Natural killer cell (primary cell): ENCODE measurements around the gene LRRC26. TPM values are rescaled to one million over a fixed set of nuclear protein-coding genes. Genes with fewer than 3 reads are reported as not detected.

Source experiments
- ATAC-seq, 3 donors: fragments of 150-1000 bp in 2 of 3; fragments of 200-7000 bp in 1 of 3; cut with Tn5 transposase; 1 replicate in 1 of 3; 2 replicates in 2 of 3; pipeline ENCODE4 v1.10.0; 2021; ENCODE audit warnings: mild to moderate bottlenecking in 2 of 3, moderate library complexity in 2 of 3
- DNase-seq, 2 donors: peaks; one replicate each; pipeline versions ENCODE4 v3.0.0 to v3.0.0-alpha.2; 2013 to 2021; ENCODE audit warnings: mixed read lengths in 1 of 2
- H3K27ac ChIP-seq: one replicate; pipeline ENCODE4 v1.5.1; 2013; ENCODE audit warnings: mild to moderate bottlenecking, low read length
- H3K27me3 ChIP-seq: one replicate; pipeline ENCODE4 v1.6.1; 2013; ENCODE audit warnings: low read length; ENCODE audit not compliant: control insufficient read depth, insufficient read depth
- H3K36me3 ChIP-seq: one replicate; pipeline ENCODE4 v1.6.1; 2013; ENCODE audit warnings: low read length; ENCODE audit not compliant: control insufficient read depth, insufficient read depth
- H3K4me1 ChIP-seq: one replicate; pipeline ENCODE4 v1.6.1; 2013; ENCODE audit warnings: low read length; ENCODE audit not compliant: control insufficient read depth, insufficient read depth
- H3K4me3 ChIP-seq: one replicate; pipeline ENCODE4 v1.5.1; 2013; ENCODE audit warnings: low read length
- H3K9me3 ChIP-seq: one replicate; pipeline ENCODE4 v1.6.1; 2013; ENCODE audit warnings: low read length; ENCODE audit not compliant: control insufficient read depth, insufficient read depth
- H3K27ac Mint-ChIP-seq, 2 donors: one replicate each; pipeline ENCODE4 v1.8.0; 2022; ENCODE audit warnings: mild to moderate bottlenecking in 2 of 2, mixed read lengths in 2 of 2, moderate library complexity in 1 of 2
- H3K27me3 Mint-ChIP-seq, 2 donors: one replicate each; pipeline ENCODE4 v1.8.0; 2022; ENCODE audit warnings: low read depth in 2 of 2, mixed read lengths in 2 of 2
- H3K36me3 Mint-ChIP-seq: one replicate; pipeline ENCODE4 v1.8.0; 2022; ENCODE audit warnings: mixed read lengths
- H3K4me1 Mint-ChIP-seq, 2 donors: one replicate each; pipeline ENCODE4 v1.8.0; 2022; ENCODE audit warnings: mixed read lengths in 2 of 2
- H3K4me3 Mint-ChIP-seq: one replicate; pipeline ENCODE4 v1.8.0; 2022; ENCODE audit warnings: mild to moderate bottlenecking, moderate library complexity, mixed read lengths
- H3K9me3 Mint-ChIP-seq, 2 donors: one replicate each; pipeline ENCODE4 v1.8.0; 2022; ENCODE audit warnings: mixed read lengths in 2 of 2
- CTCF ChIP-seq: fragments of 200-600 bp; IDR thresholded peaks from one replicate; pipeline ENCODE4 v1.8.0; 2022; ENCODE audit warnings: antibody characterized with exemption
- WGBS: methylation state at CpG from one replicate; pipeline ENCODE4 v1.1.7; 2013; ENCODE audit warnings: missing lambda C conversion rate; ENCODE audit not compliant: insufficient coverage; 5-methylcytosine and 5-hydroxymethylcytosine counted together
- intact Hi-C: fragments of 100-400 bp; cut with micrococcal nuclease; formaldehyde crosslinking; loops from one replicate; pipeline ENCODE4 v1.14.2; 2022
- total RNA-seq, 4 donors: library from RNA; stranded (reverse); fragments of 120-200 nt in 1 of 4; gene quantifications; one replicate each; pipeline versions ENCODE4 v1.2.3 to v1.2.4, GENCODE V29; 2013 to 2022

LRRC26 gene
- total RNA-seq, 3 donors from 2014 or later (not counting 1 experiment from before 2014, with no cell fraction given) = not detected

GRCh38 chr9:137194388-137194787 is 24.5 kb upstream of the LRRC26 start:
- TF ChIP-seq CTCF = no peak

GRCh38 chr9:137193771-137194170 is 23.9 kb upstream of the LRRC26 start:
- no peak for DNase-seq
- no peaks in the 10 kb centered on the region for H3K9me3 Mint-ChIP-seq
- H3K27me3 Mint-ChIP-seq = no peaks in the 10 kb centered on the region
- Histone ChIP-seq H3K9me3 (no peaks in the 10 kb centered on the region), H3K4me1 (peaks cover 18% of the 10 kb centered on the region), H3K27ac (no peak overlapping the region), H3K4me3 (no peak overlapping the region), H3K36me3 (peaks cover 16% of the 10 kb centered on the region), H3K27me3 (no peaks in the 10 kb centered on the region)
- intact Hi-C loops = no loop called here
- H3K4me3 Mint-ChIP-seq = no peak overlapping the region
- no peak overlapping the region for H3K27ac Mint-ChIP-seq
- peaks cover 6 to 28% of the 10 kb centered on the region in 2 donors for H3K4me1 Mint-ChIP-seq
- no peak for ATAC-seq
- no peak for TF ChIP-seq CTCF
- 91% methylated on average over 14 of the region's 14 CpGs for WGBS
- H3K36me3 Mint-ChIP-seq = no peaks in the 10 kb centered on the region

More at GRCh38 chr9:137194388-137194787, 24.5 kb upstream of the LRRC26 start:
- ATAC-seq = no peak
- Histone ChIP-seq H3K4me1 (peaks cover 19% of the 10 kb centered on the region), H3K27me3 (no peaks in the 10 kb centered on the region), H3K9me3 (no peaks in the 10 kb centered on the region), H3K4me3 (no peak overlapping the region), H3K36me3 (peaks cover 16% of the 10 kb centered on the region), H3K27ac (no peak overlapping the region)
- intact Hi-C loops = no loop called here
- Mint-ChIP-seq H3K27me3 (no peaks in the 10 kb centered on the region), H3K4me1 (peaks cover 0 to 22% of the 10 kb centered on the region in 2 donors), H3K4me3 (no peak overlapping the region), H3K27ac (no peak overlapping the region), H3K36me3 (no peaks in the 10 kb centered on the region), H3K9me3 (no peaks in the 10 kb centered on the region)
- no peak for DNase-seq
- 94% methylated on average over 16 of the region's 16 CpGs for WGBS

GRCh38 chr9:137192859-137193258 is 23.0 kb upstream of the LRRC26 start:
- no peaks in the 10 kb centered on the region for H3K36me3 Mint-ChIP-seq
- H3K27me3 ChIP-seq = no peaks in the 10 kb centered on the region
- no peak overlapping the region for H3K27ac Mint-ChIP-seq
- DNase-seq = no peak
- no peak overlapping the region for H3K4me3 ChIP-seq
- no peak for TF ChIP-seq CTCF
- H3K9me3 ChIP-seq = no peaks in the 10 kb centered on the region
- H3K4me1 ChIP-seq = peaks cover 17% of the 10 kb centered on the region
- no peak overlapping the region for H3K4me3 Mint-ChIP-seq
- H3K36me3 ChIP-seq = peaks cover 16% of the 10 kb centered on the region
- no peak for ATAC-seq
- 85% methylated on average over 2 of the region's 2 CpGs for WGBS
- H3K4me1 Mint-ChIP-seq = peaks cover 6 to 34% of the 10 kb centered on the region in 2 donors
- no peak overlapping the region for H3K27ac ChIP-seq
- no peaks in the 10 kb centered on the region for H3K27me3 Mint-ChIP-seq
- H3K9me3 Mint-ChIP-seq = no peaks in the 10 kb centered on the region
- intact Hi-C loops = no loop called here

GRCh38 chr9:137192448-137192780 is 22.6 kb upstream of the LRRC26 start:
- no peaks in the 10 kb centered on the region for H3K36me3 Mint-ChIP-seq
- no peaks in the 10 kb centered on the region for H3K9me3 ChIP-seq
- no peaks in the 10 kb centered on the region for H3K27me3 Mint-ChIP-seq
- ATAC-seq (no peak), DNase-seq (no peak)
- peaks cover 21% of the 10 kb centered on the region for H3K4me1 ChIP-seq
- TF ChIP-seq CTCF = no peak
- H3K4me3 Mint-ChIP-seq = no peak overlapping the region
- H3K4me3 ChIP-seq = no peak overlapping the region
- peaks cover 16% of the 10 kb centered on the region for H3K36me3 ChIP-seq
- WGBS = 93% methylated on average over 10 of the region's 10 CpGs
- H3K27me3 ChIP-seq = no peaks in the 10 kb centered on the region
- no peaks in the 10 kb centered on the region for H3K9me3 Mint-ChIP-seq
- H3K27ac Mint-ChIP-seq = no peak overlapping the region
- H3K4me1 Mint-ChIP-seq = peaks cover 10 to 38% of the 10 kb centered on the region in 2 donors
- intact Hi-C loops = no loop called here
- no peak overlapping the region for H3K27ac ChIP-seq
